Measurements from ENCODE around the gene TPM4. TPM values are rescaled to one million over a fixed set of nuclear protein-coding genes. Genes with fewer than 3 reads are reported as not detected.
"Not testable (repeated sequence)": the region's sequence is repeated elsewhere in the genome, so short reads cannot be mapped to it uniquely, and the experiment has no call there.

Gene TPM4
- total RNA-seq, 1 donor from 2014 or later = 95.4 TPM

DNA sequence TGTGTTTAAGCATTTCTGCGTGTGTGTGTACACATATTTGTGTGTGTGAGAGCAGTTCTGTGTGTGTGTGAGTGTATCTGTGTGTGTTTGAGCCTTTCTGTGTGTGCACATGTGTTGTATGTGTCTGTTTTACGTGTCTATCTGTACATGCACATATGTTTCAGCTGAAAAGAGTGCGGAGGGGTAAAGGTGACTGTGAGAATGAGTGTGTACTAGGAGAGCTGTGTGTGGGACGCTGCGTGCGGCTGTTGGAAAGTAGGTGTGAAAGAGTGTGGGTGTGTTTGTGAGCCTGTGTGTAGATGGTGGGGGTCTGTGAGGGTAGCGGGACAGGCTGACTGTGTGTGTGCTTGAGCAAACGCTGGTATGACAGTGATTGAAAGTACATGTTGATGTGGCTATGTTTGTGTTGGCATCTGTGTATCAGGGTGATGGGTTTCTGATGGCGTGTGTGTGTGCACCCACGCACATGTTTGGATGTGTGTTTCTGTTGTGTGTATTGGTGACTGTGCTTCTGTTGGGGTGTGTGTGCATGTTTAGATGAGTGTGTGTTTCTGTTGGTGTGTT is 7.5 kb upstream of the TPM4 start:
- peak; percentile 27 for DNase-seq (ENCODE audit: low spot score)
- intact Hi-C loops (cut with DNase I) = no loop called here

DNA sequence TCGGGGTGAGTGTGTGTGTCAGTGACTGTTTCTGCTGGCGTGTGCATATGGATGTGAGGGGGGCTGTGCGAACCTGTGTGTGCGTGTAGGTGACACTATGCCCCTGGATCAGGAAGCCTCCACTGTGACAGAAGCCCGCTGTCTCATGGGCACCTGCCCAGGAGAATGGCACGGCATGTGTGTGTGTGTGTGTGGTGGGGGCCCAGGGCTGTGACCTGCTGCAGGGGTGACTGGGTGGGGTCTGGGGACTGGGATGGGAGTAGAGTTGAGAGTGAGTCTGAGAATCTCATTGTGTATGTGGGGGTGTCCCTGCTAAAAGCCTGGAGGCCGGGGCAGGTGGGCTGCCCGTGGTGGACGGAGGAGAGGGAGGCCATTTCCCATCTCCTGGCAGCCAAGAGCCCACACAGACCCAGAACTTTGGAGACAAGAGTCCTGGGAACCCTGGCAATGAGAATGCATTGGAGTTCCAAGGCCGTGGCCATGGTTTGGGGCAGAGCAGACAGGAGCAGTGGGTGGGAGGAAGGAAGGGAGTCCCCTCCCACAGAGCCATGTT is 6.4 kb upstream of the TPM4 start:
- intact Hi-C loops (cut with DNase I) = no loop called here
- peak; percentile 51 for DNase-seq (ENCODE audit: low spot score)

DNA sequence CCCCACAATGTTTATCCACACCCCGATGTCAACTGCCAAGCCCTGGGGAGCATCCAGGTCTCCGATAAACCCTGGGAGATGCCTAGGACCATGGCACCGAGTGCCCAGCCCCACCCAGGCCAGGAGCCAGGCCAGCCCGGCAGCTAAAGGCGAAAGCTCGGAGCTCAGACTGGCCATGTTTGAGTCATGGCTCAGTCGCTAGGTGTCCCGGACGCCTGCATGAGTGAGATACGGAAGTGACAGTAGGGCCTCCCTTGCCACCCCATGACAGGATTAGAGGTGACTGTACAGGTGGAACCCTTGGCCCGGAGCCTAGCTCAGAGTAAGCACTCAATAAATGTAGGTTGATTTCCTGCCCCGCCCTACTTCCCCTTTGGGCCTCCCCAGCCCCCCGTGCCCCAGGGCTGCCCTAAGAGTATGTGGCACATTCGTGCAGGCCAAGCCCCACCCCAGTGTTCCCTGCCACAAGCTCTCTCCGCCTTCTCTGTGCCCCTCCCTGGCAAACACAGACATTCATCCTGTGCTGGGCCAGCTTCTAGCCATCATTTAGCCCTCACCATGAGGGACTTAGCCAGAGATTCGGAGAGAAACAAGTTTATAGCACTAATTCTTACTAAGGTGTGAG is 5.8 kb upstream of the TPM4 start:
- DNase-seq (ENCODE audit: low spot score) = peak; percentile 88
- intact Hi-C loops (cut with DNase I) = no loop called here

DNA sequence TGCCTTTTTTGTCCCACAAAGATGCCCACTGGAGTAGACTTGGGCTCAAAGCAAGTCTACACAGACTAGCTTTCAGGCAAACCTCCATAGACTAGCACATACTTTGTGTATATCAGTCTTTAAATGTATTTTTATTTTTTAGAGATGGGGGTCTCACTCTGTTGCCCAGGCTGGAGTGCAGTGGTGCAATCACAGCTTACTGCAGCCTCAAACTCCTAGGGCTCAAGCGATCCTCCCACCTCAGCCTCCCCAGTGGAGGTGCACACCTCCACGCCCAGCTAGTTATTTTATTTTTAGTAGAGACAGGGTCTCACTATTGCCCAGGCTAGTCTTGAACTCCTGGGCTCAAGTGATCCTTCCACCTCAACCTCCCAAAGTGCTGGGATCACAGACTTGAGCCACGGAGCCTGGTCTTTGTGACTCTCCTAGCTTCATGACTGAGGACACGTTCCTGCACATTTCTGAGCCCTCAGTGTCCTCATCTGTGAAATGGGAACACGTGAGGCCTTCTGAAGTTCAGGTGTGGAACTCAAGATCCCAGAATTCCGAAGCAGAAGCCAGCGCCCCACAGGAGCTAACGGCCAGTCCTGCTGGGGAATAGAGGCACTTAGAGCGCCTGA is 5.1 kb upstream of the TPM4 start:
- no peak for DNase-seq (ENCODE audit: low spot score)
- intact Hi-C loops (cut with DNase I) = no loop called here

DNA sequence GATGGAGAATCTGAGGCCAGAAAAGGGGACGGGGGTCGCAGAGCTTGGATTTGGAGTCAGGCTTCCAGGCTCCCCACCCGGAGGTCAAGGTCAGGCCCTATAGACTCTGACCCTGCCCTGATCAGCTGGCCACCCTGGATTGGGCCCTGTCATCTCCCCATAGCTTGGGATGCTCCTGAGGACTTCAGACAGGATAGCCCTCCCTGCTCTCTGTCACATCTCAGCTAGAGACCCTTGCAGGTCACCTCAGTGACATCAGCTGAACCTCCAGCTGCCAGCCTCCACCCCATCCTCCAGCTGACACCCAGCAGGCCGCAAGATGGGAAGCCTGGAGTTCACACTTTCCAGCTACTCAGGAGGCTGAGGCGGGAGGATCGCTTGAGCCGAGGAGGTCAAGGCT is 2.8 kb upstream of the TPM4 start:
- peak; percentile 20 for DNase-seq (ENCODE audit: low spot score)
- intact Hi-C loops (cut with DNase I) = no loop called here

DNA sequence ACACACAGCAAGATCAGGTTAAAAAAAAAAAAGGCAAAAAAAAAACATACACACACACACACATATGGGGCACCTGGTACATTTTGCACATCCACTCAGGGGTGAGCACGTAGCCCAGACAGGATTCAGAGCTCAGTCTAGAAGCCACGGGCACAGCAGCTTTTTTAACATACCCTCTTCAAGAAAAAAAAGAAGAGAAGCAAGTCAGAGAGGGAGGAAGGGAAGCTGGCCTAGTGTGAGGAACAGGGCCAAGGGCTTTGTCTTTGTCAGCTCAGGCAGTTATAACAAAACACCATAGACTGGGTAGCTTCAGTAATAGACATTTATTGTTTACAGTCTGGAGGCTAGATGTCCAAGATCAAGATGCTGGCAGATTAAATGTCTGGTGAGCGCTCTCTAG is 2.3 kb upstream of the TPM4 start:
- DNase-seq (ENCODE audit: low spot score) = no peak
- intact Hi-C loops (cut with DNase I) = no loop called here

DNA sequence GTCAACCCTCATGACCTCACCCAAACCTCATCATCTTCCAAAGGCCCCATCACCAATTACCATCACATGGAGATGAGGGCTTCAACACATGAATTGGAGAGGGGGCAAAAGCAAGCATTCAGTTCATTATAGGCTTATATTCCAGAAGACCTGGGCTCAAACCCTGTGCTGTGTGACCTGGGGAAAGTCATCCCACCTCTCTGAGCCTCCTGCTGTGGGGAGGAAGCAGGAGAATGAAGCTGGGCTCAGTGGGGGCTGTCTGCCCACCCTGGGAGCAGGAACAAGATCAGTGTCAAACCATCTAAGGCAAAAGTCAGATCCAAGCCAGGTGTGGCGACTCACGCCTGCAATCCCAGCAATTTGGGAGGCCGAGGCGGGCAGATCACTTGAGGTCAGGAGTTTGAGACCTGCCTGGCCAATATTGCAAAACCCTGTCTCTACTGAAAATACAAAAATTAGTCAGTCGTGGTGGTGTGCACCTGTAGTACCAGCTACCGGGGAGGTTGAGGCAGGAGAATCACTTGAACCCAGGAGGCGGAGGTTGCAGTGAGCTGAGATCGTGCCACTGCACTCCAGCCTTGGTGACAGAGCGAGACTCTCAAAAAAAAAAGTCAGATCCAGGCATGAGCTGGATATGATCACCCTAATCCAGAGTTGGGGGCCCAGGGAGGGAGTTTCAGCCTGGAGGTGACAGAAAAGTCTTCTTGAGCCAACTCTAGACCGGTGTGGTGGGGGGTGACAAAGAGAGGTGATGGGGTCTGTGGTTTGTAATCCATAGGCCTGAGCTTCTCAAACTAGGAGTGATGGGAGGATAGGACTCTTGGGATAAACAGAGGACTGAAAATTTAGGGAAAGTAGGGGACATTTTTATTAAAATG is 1.6 kb upstream of the TPM4 start:
- DNase-seq (ENCODE audit: low spot score) = peak; percentile 12
- intact Hi-C loops (cut with DNase I) = no loop called here

DNA sequence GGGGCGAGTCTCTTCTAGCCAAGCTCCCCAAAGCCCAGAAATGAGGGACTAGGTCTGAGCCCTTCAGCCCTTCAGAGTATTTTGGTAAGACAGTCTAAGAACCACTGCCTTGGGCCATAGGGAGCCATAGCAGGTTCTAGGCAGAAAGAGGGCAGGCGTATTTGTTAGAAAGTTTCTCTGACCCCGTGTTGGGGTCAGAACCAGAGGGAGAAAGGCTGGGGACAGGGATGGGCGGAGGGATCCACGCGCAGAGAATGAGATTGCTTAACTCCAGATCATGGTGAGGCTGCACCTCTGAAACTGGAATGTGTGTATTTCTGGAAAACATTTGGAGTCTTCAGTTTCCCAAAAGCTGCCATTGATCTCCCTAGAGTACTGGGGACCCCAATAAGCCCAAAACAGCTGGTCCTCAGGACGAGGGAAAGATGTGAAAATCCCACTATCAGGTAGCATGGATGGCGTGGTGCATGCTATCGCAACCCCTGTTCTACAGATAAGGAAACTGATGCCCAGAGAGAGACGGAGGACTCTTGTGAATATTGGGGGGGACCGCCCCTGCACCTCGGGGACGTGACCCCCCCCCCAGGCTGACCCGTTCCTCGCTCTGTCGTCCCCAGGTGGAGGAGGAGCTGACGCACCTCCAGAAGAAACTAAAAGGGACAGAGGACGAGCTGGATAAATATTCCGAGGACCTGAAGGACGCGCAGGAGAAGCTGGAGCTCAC is 703 bp upstream of the TPM4 start:
- DNase-seq (ENCODE audit: low spot score) = peak; percentile 38
- intact Hi-C loops (cut with DNase I) = no loop called here

DNA sequence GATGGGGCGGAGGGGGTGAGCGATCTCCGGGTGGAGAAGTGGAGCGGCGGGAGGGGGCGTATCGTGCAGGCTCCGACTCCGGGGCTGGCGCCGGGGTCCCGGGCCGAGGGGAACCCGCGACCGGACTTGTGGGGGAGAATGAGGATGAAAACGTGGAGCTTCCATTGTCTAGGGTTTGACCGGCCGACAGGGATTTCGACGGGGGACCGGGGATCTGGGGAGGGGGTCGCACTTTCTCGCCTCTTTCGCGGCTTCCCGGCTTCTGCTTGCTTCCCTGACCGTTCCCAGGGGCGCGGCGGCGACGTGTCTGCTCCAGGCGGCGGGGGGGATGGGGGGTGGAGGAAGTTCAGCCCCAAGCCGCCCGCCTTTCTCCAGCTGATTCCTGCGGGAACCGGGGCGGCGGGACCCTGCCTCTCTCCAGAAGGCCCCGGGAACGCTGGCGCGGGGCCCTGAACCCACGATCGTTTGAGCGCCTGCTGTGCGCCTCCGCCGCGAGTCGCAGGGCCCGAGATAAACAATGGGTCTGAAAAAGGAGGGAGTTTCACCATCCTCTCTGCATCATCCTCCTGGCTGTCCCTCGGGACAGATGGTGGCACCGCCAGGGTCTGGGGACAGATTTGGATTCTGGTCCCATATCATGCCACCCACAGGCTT is 790 bp downstream of the TPM4 start:
- peak; percentile 84 for DNase-seq (ENCODE audit: low spot score)
- intact Hi-C loops (cut with DNase I) = no loop called here

DNA sequence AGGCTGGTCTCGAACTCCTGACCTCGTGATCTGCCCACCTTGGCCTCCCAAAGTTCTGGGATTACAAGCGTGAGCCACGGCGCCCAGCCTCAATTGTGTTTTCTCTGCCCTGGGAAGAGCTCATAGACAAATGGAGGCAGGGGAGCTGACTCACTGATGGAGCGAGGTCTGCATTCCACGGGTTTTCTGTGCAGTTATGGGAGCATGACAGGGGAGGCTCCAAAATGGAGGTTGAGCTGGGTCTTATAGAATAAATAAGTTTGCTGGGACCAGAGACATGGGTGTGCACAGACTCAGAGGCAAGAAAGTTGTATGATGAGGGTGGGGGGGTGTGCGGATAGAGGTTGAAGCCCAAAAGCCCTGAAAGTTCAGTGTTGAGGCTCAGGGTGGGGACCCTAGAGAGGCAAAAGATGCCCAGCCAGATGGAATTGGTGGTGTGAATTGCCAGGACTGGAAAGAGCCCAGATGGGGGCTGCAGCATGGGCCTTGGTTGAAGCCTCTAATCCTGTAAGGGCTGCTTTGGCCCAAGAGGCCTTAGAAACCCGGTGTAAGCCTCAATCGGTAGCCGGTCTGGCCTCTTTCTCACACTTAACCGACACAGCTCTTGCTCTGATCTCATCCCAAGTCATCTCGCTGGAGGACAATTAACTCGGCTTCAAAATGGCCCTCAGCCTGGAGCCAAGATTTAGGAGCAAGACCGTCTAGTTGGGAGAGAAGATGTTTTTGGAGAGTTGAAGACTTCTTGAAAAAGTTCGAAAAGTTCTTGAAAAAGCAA is 1.9 kb downstream of the TPM4 start:
- intact Hi-C loops (cut with DNase I) = loop anchor here (2.0 kb wide), 1 partner anchor 33 kb away; the partner anchor contains the start of gene RAB8A
- peak; percentile 64 for DNase-seq (ENCODE audit: low spot score)

DNA sequence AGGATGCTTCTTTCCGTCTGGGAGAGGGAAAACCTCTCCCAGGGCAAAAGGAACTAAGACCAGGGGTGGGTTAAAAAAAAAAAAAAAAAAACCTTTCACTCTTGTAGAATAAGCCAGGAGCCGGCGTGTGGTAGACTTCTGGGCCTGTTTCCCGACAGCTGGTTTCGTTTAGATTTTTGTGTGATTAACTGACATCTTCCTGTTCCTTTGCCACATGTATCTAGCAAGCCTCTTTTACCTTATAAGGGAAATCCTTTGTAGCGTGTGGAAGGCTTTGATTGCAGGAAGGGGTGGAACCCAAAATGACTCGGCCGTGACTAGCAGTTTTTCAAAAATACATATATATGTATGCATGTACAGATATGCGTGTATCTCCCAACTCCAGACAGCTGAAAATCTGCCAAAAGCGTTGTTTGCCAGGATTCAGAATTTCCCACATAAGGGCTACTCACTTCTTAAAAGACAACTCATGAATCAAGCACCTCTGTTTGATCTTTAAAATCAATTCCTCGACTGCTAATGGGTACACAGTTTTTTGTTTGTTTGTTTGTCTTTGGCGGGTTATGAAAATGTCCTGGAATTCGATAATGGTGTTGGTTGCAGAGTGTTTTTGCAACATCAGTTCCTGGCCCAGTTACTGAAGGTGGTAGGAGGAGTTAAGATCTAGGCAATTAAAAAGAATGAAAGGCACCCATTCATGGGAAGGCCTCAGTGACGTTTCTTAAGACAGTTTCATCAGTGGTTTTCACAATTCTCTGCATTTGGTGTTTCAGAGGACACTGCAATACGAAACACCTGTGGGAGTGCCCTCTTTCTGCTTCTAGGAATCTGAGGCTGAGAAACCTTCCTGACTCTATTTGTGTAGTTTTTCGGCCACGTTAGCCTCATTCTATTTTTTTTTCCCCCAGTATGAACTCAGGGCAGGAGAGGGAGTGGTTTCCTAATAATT is 2.7 kb downstream of the TPM4 start:
- peak; percentile 85 for DNase-seq (ENCODE audit: low spot score)
- intact Hi-C loops (cut with DNase I) = loop anchor here (2.0 kb wide), 1 partner anchor 32 kb away; the partner anchor contains the start of gene RAB8A

DNA sequence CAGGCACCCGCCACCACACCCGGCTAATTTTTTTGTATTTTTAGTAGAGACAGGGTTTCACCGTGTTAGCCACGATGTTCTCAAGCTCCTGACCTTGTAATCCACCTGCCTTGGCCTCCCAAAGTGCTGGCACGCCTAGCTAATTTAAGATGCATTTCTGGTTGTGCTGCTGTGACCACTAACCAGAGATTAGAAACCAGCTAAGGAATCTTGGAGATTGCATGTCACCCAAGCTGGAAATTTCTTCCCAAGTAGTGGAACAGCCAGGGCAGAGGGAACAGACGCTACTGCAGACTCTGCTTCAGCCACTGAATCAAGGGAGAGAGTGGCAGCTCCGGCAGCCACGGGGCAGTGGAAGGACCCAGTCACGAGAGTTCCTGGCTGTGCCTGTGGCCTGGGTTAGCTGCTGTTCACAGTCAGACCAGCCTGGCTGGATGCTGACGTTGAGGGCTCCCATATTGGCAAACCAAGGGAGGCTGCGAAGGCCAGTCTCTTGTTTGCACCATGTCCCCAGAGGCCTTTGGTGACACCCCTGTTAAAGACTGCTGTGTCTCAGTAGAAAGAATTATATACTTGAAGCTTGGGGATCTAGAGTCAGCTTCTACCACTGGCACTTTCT is 7.9 kb downstream of the TPM4 start:
- DNase-seq (ENCODE audit: low spot score) = no peak
- intact Hi-C loops (cut with DNase I) = no loop called here

DNA sequence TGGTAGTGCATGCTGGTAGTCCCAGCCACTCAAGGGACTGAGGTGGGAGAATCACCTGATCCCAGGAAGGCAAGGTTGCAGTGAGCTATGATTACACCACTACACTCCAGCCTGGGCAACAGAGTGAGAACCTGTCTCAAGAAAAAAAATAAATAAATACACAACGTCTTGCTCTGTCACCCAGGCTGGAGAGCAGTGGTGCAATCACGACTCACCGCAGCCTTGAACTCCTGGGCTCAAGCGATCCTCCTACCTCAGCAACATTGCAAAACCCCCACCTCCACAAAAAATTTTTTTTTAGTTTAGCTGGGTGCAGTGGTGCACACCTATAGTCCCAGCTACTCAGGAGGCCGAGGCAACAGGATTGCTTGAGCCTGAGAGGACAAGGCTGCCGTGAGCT is 8.8 kb downstream of the TPM4 start:
- DNase-seq (ENCODE audit: low spot score) = no peak
- intact Hi-C loops (cut with DNase I) = no loop called here

DNA sequence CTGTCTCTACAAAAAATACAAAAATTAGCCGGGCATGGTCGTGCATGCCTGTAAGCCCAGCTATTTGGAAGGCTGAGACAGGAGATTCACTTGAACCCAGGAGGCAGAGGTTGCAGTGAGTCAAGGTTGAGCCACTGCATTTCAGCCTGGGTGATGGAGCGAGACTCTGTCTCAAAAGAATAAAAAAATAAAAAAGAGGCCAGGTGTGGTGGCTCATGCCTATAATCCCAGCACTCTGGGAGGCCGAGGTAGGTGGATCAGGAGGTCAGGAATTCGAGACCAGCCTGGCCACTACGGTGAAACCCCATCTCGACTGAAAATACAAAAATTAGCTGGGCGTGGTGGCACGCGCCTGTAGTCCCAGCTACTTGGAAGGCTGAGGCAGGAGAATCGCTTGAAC is 11.1 kb downstream of the TPM4 start:
- DNase-seq (ENCODE audit: low spot score); intact Hi-C loops (cut with DNase I): not testable (repeated sequence)

DNA sequence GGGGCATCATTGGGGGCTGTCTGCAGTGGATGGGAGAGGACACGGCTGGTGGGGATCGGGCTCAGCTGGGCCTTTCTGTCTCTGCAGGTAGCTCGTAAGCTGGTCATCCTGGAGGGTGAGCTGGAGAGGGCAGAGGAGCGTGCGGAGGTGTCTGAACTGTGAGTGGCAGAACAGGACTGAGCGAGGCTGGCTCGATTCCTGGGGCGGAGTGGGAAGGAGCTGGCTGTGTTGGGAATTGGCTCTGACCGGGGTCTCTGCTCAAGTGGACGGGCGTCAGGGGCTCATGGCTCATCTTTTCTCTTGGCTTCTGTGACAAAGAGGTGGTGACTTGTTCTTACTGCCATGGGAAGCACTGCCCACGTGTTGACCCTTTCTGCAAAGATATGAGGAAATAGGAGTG is 11.6 kb downstream of the TPM4 start:
- intact Hi-C loops (cut with DNase I) = no loop called here
- DNase-seq (ENCODE audit: low spot score) = no peak

DNA sequence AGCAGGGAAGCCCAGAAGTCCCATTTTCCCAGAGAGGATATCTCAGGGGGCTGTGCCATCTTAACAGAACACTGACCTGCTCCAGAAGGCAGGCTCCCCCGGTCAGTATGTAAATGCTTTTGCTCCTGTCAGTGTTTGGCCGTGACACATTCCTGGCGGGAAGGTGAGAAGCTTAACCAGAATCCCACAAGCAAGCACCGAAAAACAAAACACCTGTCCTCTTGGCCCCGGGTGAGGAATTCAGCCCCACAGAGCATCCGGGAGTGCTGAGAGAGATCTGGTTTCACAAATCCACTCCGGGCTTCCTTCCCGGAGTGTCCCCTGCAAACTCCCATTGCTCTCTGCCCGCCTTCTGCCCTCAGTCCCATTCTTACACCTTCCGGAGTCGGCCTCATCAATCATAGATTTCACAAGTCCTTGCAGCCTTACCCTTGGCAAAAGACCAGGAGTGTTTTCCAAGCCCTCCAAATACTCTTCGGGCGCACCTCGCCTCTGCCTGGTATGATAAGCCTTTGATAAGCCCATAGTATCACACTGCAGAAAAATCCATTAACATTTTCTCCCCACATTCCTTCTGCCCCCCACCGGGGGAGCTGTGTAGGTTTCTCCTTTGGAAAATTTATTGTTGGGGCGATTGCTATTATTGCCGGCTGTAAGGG is 12.2 kb downstream of the TPM4 start:
- intact Hi-C loops (cut with DNase I) = no loop called here
- DNase-seq (ENCODE audit: low spot score) = no peak

All from cardiac septum (tissue), 1 donor.